Keratinocyte (primary cell): Measurements from ENCODE around the gene TFDP2. TPM values are rescaled to one million over a fixed set of nuclear protein-coding genes. Genes with fewer than 3 reads are reported as not detected.

Experiments used
- DNase-seq: peaks from one replicate; pipeline ENCODE4 v3.0.0-alpha.2; 2011; ENCODE audit warnings: low read depth, missing footprints, low spot score
- FAIRE-seq: peaks from 2 replicates; lab custom pipeline; 2011; peaks lifted over from hg19 to GRCh38; lab: Jason Lieb, UNC
- H2AFZ ChIP-seq: 2 replicates; pipeline ENCODE4 v1.6.0; 2012; ENCODE audit warnings: low read length, control low read depth, inconsistent platforms; ENCODE audit not compliant: control insufficient read depth
- H3K27ac ChIP-seq: 2 replicates; pipeline ENCODE4 v1.5.1; 2011; ENCODE audit warnings: low read length; ENCODE audit not compliant: control insufficient read depth, insufficient read depth
- H3K27me3 ChIP-seq: 3 replicates; pipeline ENCODE4 v1.6.0; 2011; ENCODE audit warnings: low read length; ENCODE audit not compliant: control insufficient read depth, insufficient read depth; ENCODE audit errors: extremely low read depth
- H3K36me3 ChIP-seq, 2 experiments: 2 replicates in 1 of 2; 3 replicates in 1 of 2; pipeline ENCODE4 v1.5.1; 2011; ENCODE audit warnings: low read length in 2 of 2, mild to moderate bottlenecking in 1 of 2; ENCODE audit not compliant: control insufficient read depth in 2 of 2, insufficient read depth in 2 of 2; ENCODE audit errors: extremely low read depth in 1 of 2
- H3K4me1 ChIP-seq: 3 replicates; pipeline ENCODE4 v1.5.1; 2011; ENCODE audit warnings: low read length; ENCODE audit not compliant: control insufficient read depth, insufficient read depth; ENCODE audit errors: extremely low read depth
- H3K4me2 ChIP-seq: 3 replicates; pipeline ENCODE4 v1.6.0; 2011; ENCODE audit warnings: low read depth, low read length; ENCODE audit not compliant: control insufficient read depth, insufficient read depth; ENCODE audit errors: extremely low read depth
- H3K4me3 ChIP-seq, 3 experiments: fragments of 200-600 bp in 1 of 3; sonication (generic) in 1 of 3; 2 replicates in 2 of 3; 3 replicates in 1 of 3; pipeline ENCODE4 v1.5.1; 2011 to 2016; ENCODE audit warnings: low read length in 3 of 3, mild to moderate bottlenecking in 3 of 3, control low read depth in 2 of 3, inconsistent platforms in 1 of 3, low read depth in 1 of 3, mixed read lengths in 1 of 3, mixed run types in 1 of 3, moderate library complexity in 1 of 3; ENCODE audit not compliant: control insufficient read depth in 2 of 3, insufficient read depth in 2 of 3; ENCODE audit errors: extremely low read depth in 1 of 3
- H3K79me2 ChIP-seq: 2 replicates; pipeline ENCODE4 v1.6.0; 2012; ENCODE audit warnings: low read length; ENCODE audit not compliant: control insufficient read depth, insufficient read depth
- H3K9ac ChIP-seq: 3 replicates; pipeline ENCODE4 v1.6.0; 2011; ENCODE audit warnings: low read length; ENCODE audit not compliant: control insufficient read depth, insufficient read depth; ENCODE audit errors: extremely low read depth
- H3K9me1 ChIP-seq: 3 replicates; pipeline ENCODE4 v1.6.0; 2011; ENCODE audit warnings: low read length; ENCODE audit not compliant: control insufficient read depth, insufficient read depth; ENCODE audit errors: extremely low read depth
- H3K9me3 ChIP-seq: 2 replicates; pipeline ENCODE4 v1.5.1; 2012; ENCODE audit warnings: low read depth, low read length; ENCODE audit not compliant: control insufficient read depth
- H4K20me1 ChIP-seq: 3 replicates; pipeline ENCODE4 v1.6.0; 2011; ENCODE audit warnings: low read length; ENCODE audit not compliant: control insufficient read depth, insufficient read depth; ENCODE audit errors: extremely low read depth
- EZH2 ChIP-seq: IDR thresholded peaks from one replicate; pipeline ENCODE4 v1.6.1; 2012; ENCODE audit warnings: inconsistent platforms, mild to moderate bottlenecking, low read length, moderate library complexity
- dilution Hi-C: fragments of 300-500 bp; cut with MboI; formaldehyde crosslinking; loops from one replicate; pipeline ENCODE4 v1.7.0; 2020; ENCODE audit warnings: low sequenced_read_pairs; ENCODE audit not compliant: extremely low pct_ligation_motif_present
- polyA plus RNA-seq, 5 experiments: library from polyadenylated mRNA; depleted of rRNA in 3 of 5; stranded (reverse) in 3 of 5; stranded (forward) in 1 of 5; unstranded in 1 of 5; fragments of >200 nt; gene quantifications; 1 replicate in 1 of 5; 2 replicates in 3 of 5; 3 replicates in 1 of 5; pipeline versions ENCODE4 v1.2.1 to v1.2.3, GENCODE V29; 2011 to 2012; ENCODE audit warnings: missing spikeins in 2 of 5, low read depth in 1 of 5, low replicate concordance in 1 of 5
- TF ChIP-seq, protein P1 (sequence below), 3 experiments: IDR thresholded peaks in 1 of 3; conservative IDR thresholded peaks in 1 of 3; optimal IDR thresholded peaks in 1 of 3; 2 replicates in 2 of 3; 3 replicates in 1 of 3; pipeline versions ENCODE3 to v1.5.1; 2011; ENCODE audit warnings: low read length in 3 of 3, mild to moderate bottlenecking in 3 of 3, moderate library complexity in 2 of 3, control low read depth in 1 of 3, inconsistent platforms in 1 of 3; ENCODE audit not compliant: insufficient read depth in 2 of 3; ENCODE audit errors: extremely low read depth in 1 of 3

TFDP2 gene
- polyA plus RNA-seq, 1 donor (not counting 4 experiments of a cell fraction or from before 2014, with no cell fraction given), result 40.6 TPM

GRCh38 chr3:141915016-141915415 lies 234.3 kb downstream of the TFDP2 start:
- no peak overlapping the region for H3K4me3 ChIP-seq
- dilution Hi-C loops, result no loop called here
- no peak overlapping the region for H3K9ac ChIP-seq
- TF ChIP-seq, protein P1, sequence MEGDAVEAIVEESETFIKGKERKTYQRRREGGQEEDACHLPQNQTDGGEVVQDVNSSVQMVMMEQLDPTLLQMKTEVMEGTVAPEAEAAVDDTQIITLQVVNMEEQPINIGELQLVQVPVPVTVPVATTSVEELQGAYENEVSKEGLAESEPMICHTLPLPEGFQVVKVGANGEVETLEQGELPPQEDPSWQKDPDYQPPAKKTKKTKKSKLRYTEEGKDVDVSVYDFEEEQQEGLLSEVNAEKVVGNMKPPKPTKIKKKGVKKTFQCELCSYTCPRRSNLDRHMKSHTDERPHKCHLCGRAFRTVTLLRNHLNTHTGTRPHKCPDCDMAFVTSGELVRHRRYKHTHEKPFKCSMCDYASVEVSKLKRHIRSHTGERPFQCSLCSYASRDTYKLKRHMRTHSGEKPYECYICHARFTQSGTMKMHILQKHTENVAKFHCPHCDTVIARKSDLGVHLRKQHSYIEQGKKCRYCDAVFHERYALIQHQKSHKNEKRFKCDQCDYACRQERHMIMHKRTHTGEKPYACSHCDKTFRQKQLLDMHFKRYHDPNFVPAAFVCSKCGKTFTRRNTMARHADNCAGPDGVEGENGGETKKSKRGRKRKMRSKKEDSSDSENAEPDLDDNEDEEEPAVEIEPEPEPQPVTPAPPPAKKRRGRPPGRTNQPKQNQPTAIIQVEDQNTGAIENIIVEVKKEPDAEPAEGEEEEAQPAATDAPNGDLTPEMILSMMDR (optimal IDR thresholded peaks at IDR 0.05 in 1 of 3, IDR thresholded peaks at IDR 0.05 in 1 of 3, conservative IDR thresholded peaks at IDR 0.05 in 1 of 3; ENCODE audit: extremely low read depth in 1 of 3, insufficient read depth in 2 of 3, low read length in 3 of 3), result no peak
- TF ChIP-seq EZH2, result no peak
- H4K20me1 ChIP-seq, result no peaks in the 10 kb centered on the region
- H3K36me3 ChIP-seq, result peaks cover 19 to 45% of the 10 kb centered on the region in 2 experiments
- DNase-seq, result no peak
- FAIRE-seq, result no peak
- no peaks in the 10 kb centered on the region for H3K4me1 ChIP-seq
- H3K4me2 ChIP-seq, result no peak overlapping the region
- no peaks in the 10 kb centered on the region for H3K9me3 ChIP-seq
- no peaks in the 10 kb centered on the region for H3K79me2 ChIP-seq
- H3K9me1 ChIP-seq, result no peaks in the 10 kb centered on the region
- no peak overlapping the region for H3K27ac ChIP-seq
- H2AFZ ChIP-seq, result no peak overlapping the region
- no peaks in the 10 kb centered on the region for H3K27me3 ChIP-seq

GRCh38 chr3:141914311-141914710 lies 235.0 kb downstream of the TFDP2 start:
- Histone ChIP-seq H2AFZ (no peak overlapping the region), H3K9me1 (no peaks in the 10 kb centered on the region), H3K36me3 (peaks cover 20 to 52% of the 10 kb centered on the region in 2 experiments), H3K4me1 (no peaks in the 10 kb centered on the region), H3K4me3 (no peak overlapping the region), H3K27ac (no peak overlapping the region), H3K79me2 (no peaks in the 10 kb centered on the region), H3K9ac (no peak overlapping the region), H3K9me3 (no peaks in the 10 kb centered on the region), H4K20me1 (no peaks in the 10 kb centered on the region), H3K27me3 (no peaks in the 10 kb centered on the region), H3K4me2 (no peak overlapping the region)
- DNase-seq, result no peak
- TF ChIP-seq EZH2, result no peak
- TF ChIP-seq, protein P1 (optimal IDR thresholded peaks at IDR 0.05 in 1 of 3, IDR thresholded peaks at IDR 0.05 in 1 of 3, conservative IDR thresholded peaks at IDR 0.05 in 1 of 3; ENCODE audit: extremely low read depth in 1 of 3, insufficient read depth in 2 of 3, low read length in 3 of 3), result no peak
- dilution Hi-C loops, result no loop called here
- FAIRE-seq, result no peak
